Stomach (tissue), 9 donors: ENCODE data around the gene SORL1. TPM values are rescaled to one million over a fixed set of nuclear protein-coding genes. Genes with fewer than 3 reads are reported as not detected.

Experiments
- DNase-seq, 2 donors: peaks; one replicate each; pipeline versions ENCODE4 v3.0.0 to v3.0.0-alpha.2; 2013 to 2019
- H3K27ac ChIP-seq, 5 donors: fragments of 200-600 bp in 4 of 5; sonication (generic) in 4 of 5; one replicate each; pipeline ENCODE4 v1.5.1; 2013 to 2019; ENCODE audit warnings: mild to moderate bottlenecking in 1 of 5, moderate library complexity in 1 of 5
- H3K27me3 ChIP-seq, 3 donors: fragments of 200-600 bp; sonication (generic); one replicate each; pipeline ENCODE4 v1.5.1; 2017 to 2019; ENCODE audit warnings: mixed run types in 1 of 3
- H3K36me3 ChIP-seq, 4 donors: fragments of 200-600 bp; sonication (generic); 1 replicate in 3 of 4; 2 replicates in 1 of 4; pipeline ENCODE4 v1.5.1; 2016 to 2019
- H3K4me1 ChIP-seq, 4 donors: fragments of 200-600 bp; sonication (generic); one replicate each; pipeline ENCODE4 v1.5.1; 2016 to 2019
- H3K4me3 ChIP-seq, 4 donors: fragments of 200-600 bp; sonication (generic) in 3 of 4; one replicate each; pipeline ENCODE4 v1.5.1; 2016 to 2019; ENCODE audit warnings: mild to moderate bottlenecking in 1 of 4
- H3K9me3 ChIP-seq, 4 donors: fragments of 200-600 bp; sonication (generic); one replicate each; pipeline ENCODE4 v1.5.1; 2016 to 2019
- CTCF ChIP-seq, 7 experiments: fragments of 450-650 bp in 4 of 7; fragments of 200-600 bp in 3 of 7; sonication (generic) in 3 of 7; IDR thresholded peaks; one replicate each; pipeline ENCODE4 v1.5.1; 2016 to 2019; ENCODE audit warnings: antibody characterized with exemption in 7 of 7, control low read depth in 2 of 7, mild to moderate bottlenecking in 1 of 7
- EP300 ChIP-seq: sonication (generic); formaldehyde crosslinking; IDR thresholded peaks from one replicate; pipeline ENCODE4 v1.6.1; 2017; ENCODE audit warnings: antibody characterized with exemption
- POLR2A ChIP-seq, 4 donors: fragments of 450-650 bp; IDR thresholded peaks; one replicate each; pipeline ENCODE4 v1.6.1; 2016; ENCODE audit warnings: antibody characterized with exemption in 4 of 4, control low read depth in 2 of 4, mild to moderate bottlenecking in 1 of 4, moderate library complexity in 1 of 4
- POLR2AphosphoS5 ChIP-seq, 3 donors: sonication (generic); formaldehyde crosslinking; IDR thresholded peaks; one replicate each; pipeline ENCODE4 v1.6.1; 2016; ENCODE audit warnings: antibody characterized with exemption in 3 of 3
- WGBS, 5 donors: extraction: QIAGEN DNeasy Blood & Tissue Kit in 3 of 5; methylation state at CpG; one replicate each; pipeline versions ENCODE4 v1.1.5 to v1.1.7; 2013 to 2018; 5-methylcytosine and 5-hydroxymethylcytosine counted together
- intact Hi-C: fragments of 100-400 bp; cut with DNase I; formaldehyde crosslinking; loops from one replicate; pipeline ENCODE4 v1.15.1; 2023; ENCODE audit warnings: low total_unique reads
- polyA plus RNA-seq, 3 donors: library from polyadenylated mRNA; stranded (reverse); fragments of 200-250 nt; gene quantifications; one replicate each; pipeline ENCODE4 v1.2.3, GENCODE V29; 2013
- total RNA-seq, 5 donors: library from RNA; depleted of rRNA; stranded (reverse); fragments of >200 nt; gene quantifications; one replicate each; pipeline versions ENCODE4 v1.1.0 to v1.2.3, GENCODE V29; 2014 to 2016
- donor health status: healthy with polysubstance abuse.
- donor health status: Bipolar disorder and iron deficiency.
- donor health status: healthy.

Gene SORL1
- total and polyA plus RNA-seq, 8 donors, result 0.76 to 161 (median 18.2) TPM

- Histone ChIP-seq H3K27ac (no peak overlapping the region), H3K4me1 (no peaks in the 10 kb centered on the region), H3K27me3 (no peaks in the 10 kb centered on the region), H3K36me3 (peaks cover 0 to 9% (median 3%) of the 10 kb centered on the region in 4 donors), H3K9me3 (peaks cover 0 to 19% (median 6%) of the 10 kb centered on the region in 4 donors), H3K4me3 (no peak overlapping the region)
- no peak for TF ChIP-seq POLR2AphosphoS5 (IDR thresholded peaks at IDR 0.05)
- TF ChIP-seq CTCF (IDR thresholded peaks at IDR 0.05), result no peak
- no peak for DNase-seq
- intact Hi-C loops, result loop anchor here (10.0 kb wide), 1 partner anchor 219 kb away; no protein-coding TSS in a partner anchor
- 49 to 62% (median 53%) methylated on average over 3 of the region's 3 CpGs for WGBS, 5 donors
These were observed 81.5 kb downstream of the SORL1 start for GRCh38 chr11:121533601-121534000.

- 42 to 65% (median 53%) methylated on average over 12 of the region's 12 CpGs for WGBS, 5 donors
- H3K27me3 ChIP-seq, result no peaks in the 10 kb centered on the region
- no peaks in the 10 kb centered on the region for H3K4me1 ChIP-seq
- H3K36me3 ChIP-seq, result peaks cover 0 to 9% (median under 1%) of the 10 kb centered on the region in 4 donors
- intact Hi-C loops, result loop anchor here (10.0 kb wide), 1 partner anchor 220 kb away; no protein-coding TSS in a partner anchor
- TF ChIP-seq EP300 (no peak), POLR2A (IDR thresholded peaks at IDR 0.05) (no peak), CTCF (IDR thresholded peaks at IDR 0.05) (peak in 3 of 7 experiments; percentile 33 to 53 (median 35)), POLR2AphosphoS5 (IDR thresholded peaks at IDR 0.05) (no peak)
- peaks cover 0 to 16% (median 4%) of the 10 kb centered on the region in 4 donors for H3K9me3 ChIP-seq
- DNase-seq, result peak; percentile 46 to 69
- no peak overlapping the region for H3K27ac ChIP-seq
- no peak overlapping the region for H3K4me3 ChIP-seq
These were observed 82.3 kb downstream of the SORL1 start for GRCh38 chr11:121534131-121535093.

GRCh38 chr11:121535129-121535796 is 83.1 kb downstream of the SORL1 start:
- Histone ChIP-seq H3K27ac (no peak overlapping the region), H3K4me3 (no peak overlapping the region), H3K27me3 (no peaks in the 10 kb centered on the region), H3K9me3 (peaks cover 0 to 8% (median 0%) of the 10 kb centered on the region in 4 donors), H3K4me1 (no peaks in the 10 kb centered on the region), H3K36me3 (peaks cover 0 to 9% (median 0%) of the 10 kb centered on the region in 4 donors)
- TF ChIP-seq POLR2A (IDR thresholded peaks at IDR 0.05) (no peak), POLR2AphosphoS5 (IDR thresholded peaks at IDR 0.05) (no peak), EP300 (no peak), CTCF (IDR thresholded peaks at IDR 0.05) (no peak)
- WGBS, 5 donors, result 65 to 72% (median 70%) methylated on average over 6 of the region's 6 CpGs
- no peak for DNase-seq
- intact Hi-C loops, result loop anchor here (10.0 kb wide), 1 partner anchor 220 kb away; no protein-coding TSS in a partner anchor

DNA sequence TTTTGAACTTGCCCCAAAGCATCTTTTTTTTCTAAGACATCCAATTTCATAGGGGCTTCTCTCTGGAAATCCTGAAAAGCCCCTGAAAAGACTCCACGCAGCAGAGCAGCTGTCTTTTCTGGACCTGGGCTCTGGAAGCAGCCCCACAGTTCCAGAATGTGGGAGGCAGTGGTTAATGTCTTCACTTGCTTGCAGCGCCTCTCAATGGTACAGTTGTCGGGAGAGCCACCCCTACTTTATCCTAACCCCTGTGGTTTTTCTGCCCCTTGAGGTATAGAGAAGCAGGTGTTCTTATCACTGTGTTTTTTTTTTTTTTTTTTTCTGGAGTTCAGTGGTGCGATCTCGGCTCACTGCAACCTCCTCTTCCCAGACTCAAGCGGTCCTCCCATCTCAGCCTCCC is 84.0 kb downstream of the SORL1 start:
- intact Hi-C loops, result loop anchor here (10.0 kb wide), 1 partner anchor 221 kb away; no protein-coding TSS in a partner anchor
- Histone ChIP-seq H3K9me3 (no peaks in the 10 kb centered on the region), H3K4me1 (no peaks in the 10 kb centered on the region), H3K27me3 (no peaks in the 10 kb centered on the region), H3K27ac (no peak overlapping the region), H3K4me3 (no peak overlapping the region), H3K36me3 (peaks cover 0 to 9% (median 0%) of the 10 kb centered on the region in 4 donors)
- TF ChIP-seq POLR2A (IDR thresholded peaks at IDR 0.05) (no peak), POLR2AphosphoS5 (IDR thresholded peaks at IDR 0.05) (no peak), EP300 (no peak), CTCF (IDR thresholded peaks at IDR 0.05) (no peak)
- WGBS, 5 donors, result 84 to 95% (median 90%) methylated on average over 6 of the region's 6 CpGs
- no peak for DNase-seq
